ENCODE data around the gene ARFGAP2.

- TF ChIP-seq CTCF (IDR thresholded peaks at IDR 0.05) (no peak), POLR2A (IDR thresholded peaks at IDR 0.05) (no peak), POLR2AphosphoS5 (IDR thresholded peaks at IDR 0.05) (no peak)
Observed at GRCh38 chr11:47164321-47164720, 12.4 kb downstream of the ARFGAP2 start.

All from breast epithelium (tissue), 3 donors.